Caco-2 (cell line): ENCODE data around the gene TICAM1. TPM values are rescaled to one million over a fixed set of nuclear protein-coding genes. Genes with fewer than 3 reads are reported as not detected.
A peak's percentile ranks its signal among the peaks of the same experiment; 100 is the strongest.

Source experiments
- BruUV-seq: library from RNA; stranded (reverse); fragments of 400-500 nt; replicated peaks from 2 replicates; lab custom pipeline; 2021; lab: Mats Ljungman, UMichigan
- CTCF ChIA-PET: fragments of 300-600 bp; sonication (Branson Sonifier 250); formaldehyde crosslinking; loops from one replicate; lab custom pipeline; 2022; ENCODE audit warnings: antibody characterized with exemption; lab: Charles Lee
- POLR2A ChIA-PET: fragments of 300-600 bp; sonication (Branson Sonifier 250); formaldehyde crosslinking; loops from one replicate; lab custom pipeline; 2022; ENCODE audit warnings: antibody characterized with exemption; lab: Charles Lee
- DNase-seq, 2 experiments: peaks; one replicate each; pipeline versions ENCODE4 v3.0.0 to v3.0.0-alpha.2; 2020 to 2022
- H3K27me3 ChIP-seq: replicated peaks from 2 replicates; pipeline ENCODE4 v1.6.0; 2011; ENCODE audit warnings: low read length; ENCODE audit not compliant: control insufficient read depth, insufficient read depth
- H3K36me3 ChIP-seq: 2 replicates; pipeline ENCODE4 v1.5.1; 2011; ENCODE audit warnings: low read length; ENCODE audit not compliant: control insufficient read depth, insufficient read depth
- H3K4me1 ChIP-seq: fragments of 250-450 bp; sonication (Bioruptor Pico); 2 replicates; pipeline ENCODE4 v1.5.1; 2020; ENCODE audit warnings: mild to moderate bottlenecking
- H3K4me3 ChIP-seq: 2 replicates; pipeline ENCODE4 v1.5.1; 2011; ENCODE audit warnings: low read depth, mild to moderate bottlenecking, control low read depth, low read length
- H3K9me3 ChIP-seq: fragments of 250-450 bp; sonication (Bioruptor Pico); 2 replicates; pipeline ENCODE4 v1.5.1; 2020; ENCODE audit warnings: mild to moderate bottlenecking, moderate library complexity
- H3K27ac Mint-ChIP-seq: one replicate; pipeline ENCODE4 v1.8.0; 2022; ENCODE audit warnings: mixed read lengths; ENCODE audit not compliant: unreplicated experiment
- H3K27me3 Mint-ChIP-seq: one replicate; pipeline ENCODE4 v1.8.0; 2022; ENCODE audit warnings: mixed read lengths; ENCODE audit not compliant: insufficient read depth, unreplicated experiment
- H3K36me3 Mint-ChIP-seq: one replicate; pipeline ENCODE4 v1.8.0; 2022; ENCODE audit warnings: mild to moderate bottlenecking, mixed read lengths; ENCODE audit not compliant: insufficient read depth, unreplicated experiment
- H3K4me1 Mint-ChIP-seq: one replicate; pipeline ENCODE4 v1.8.0; 2022; ENCODE audit warnings: low read depth, mixed read lengths; ENCODE audit not compliant: unreplicated experiment
- H3K4me3 Mint-ChIP-seq: one replicate; pipeline ENCODE4 v1.8.0; 2022; ENCODE audit warnings: mild to moderate bottlenecking, moderate library complexity, mixed read lengths; ENCODE audit not compliant: unreplicated experiment
- H3K9me3 Mint-ChIP-seq: one replicate; pipeline ENCODE4 v1.8.0; 2022; ENCODE audit warnings: mixed read lengths; ENCODE audit not compliant: unreplicated experiment
- intact Hi-C: fragments of 100-400 bp; cut with micrococcal nuclease; formaldehyde crosslinking; loops from one replicate; pipeline ENCODE4 v1.10.0; 2022; ENCODE audit not compliant: unreplicated experiment
- microRNA-seq: library from miRNA; unstranded; fragments of <30 nt; microRNA quantifications from one replicate; pipeline ENCODE4 v1.2.0, GENCODE V29; 2022
- total RNA-seq: library from RNA; stranded (reverse); gene quantifications from 2 replicates; pipeline ENCODE4 v1.2.3, GENCODE V29; 2022
- TF ChIP-seq, protein P1 (sequence below), 2 experiments: fragments of 200-600 bp in 1 of 2; IDR thresholded peaks; 1 replicate in 1 of 2; 2 replicates in 1 of 2; pipeline versions ENCODE4 v1.5.1 to v1.8.0; 2011 to 2022; ENCODE audit warnings: antibody characterized with exemption in 1 of 2, control low read depth in 1 of 2, inconsistent platforms in 1 of 2, low read depth in 1 of 2, low read length in 1 of 2, mild to moderate bottlenecking in 1 of 2, moderate library complexity in 1 of 2; ENCODE audit not compliant: insufficient read depth in 1 of 2, severe bottlenecking in 1 of 2, unreplicated experiment in 1 of 2

TICAM1 gene
- total RNA-seq, 1 experiment from 2014 or later, result 6.0 TPM

DNA sequence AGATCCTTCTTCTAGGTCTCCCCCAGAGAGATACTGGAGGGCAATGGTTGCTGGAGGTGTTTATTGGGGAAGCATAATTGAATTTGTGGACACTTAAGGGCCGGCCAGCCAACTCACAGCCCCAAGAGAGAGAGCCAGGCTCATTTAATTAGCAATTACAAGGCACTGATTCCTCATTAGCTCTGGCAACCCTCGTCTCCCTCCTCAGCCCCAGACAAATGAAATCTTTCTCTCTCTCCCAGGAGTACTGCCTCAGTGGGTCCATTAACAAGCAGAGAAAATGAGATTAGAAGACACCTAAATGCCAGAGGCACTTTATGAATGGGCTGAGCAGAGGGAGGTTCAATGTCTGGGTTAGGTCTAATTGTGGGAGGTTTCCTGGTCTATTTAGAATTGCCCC, 58.9 kb downstream of the TICAM1 start:
- DNase-seq, result no peak
- Mint-ChIP-seq H3K27me3 (peaks cover 6% of the 10 kb centered on the region), H3K27ac (no peak overlapping the region), H3K9me3 (no peaks in the 10 kb centered on the region), H3K36me3 (peaks cover 6% of the 10 kb centered on the region), H3K4me3 (no peak overlapping the region), H3K4me1 (no peaks in the 10 kb centered on the region)
- no TSS peak for BruUV-seq
- POLR2A ChIA-PET, result no interaction called here
- no peaks in the 10 kb centered on the region for H3K27me3 ChIP-seq
- no peaks in the 10 kb centered on the region for H3K9me3 ChIP-seq
- H3K4me3 ChIP-seq, result no peak overlapping the region
- CTCF ChIA-PET, result no interaction called here
- TF ChIP-seq, protein P1, sequence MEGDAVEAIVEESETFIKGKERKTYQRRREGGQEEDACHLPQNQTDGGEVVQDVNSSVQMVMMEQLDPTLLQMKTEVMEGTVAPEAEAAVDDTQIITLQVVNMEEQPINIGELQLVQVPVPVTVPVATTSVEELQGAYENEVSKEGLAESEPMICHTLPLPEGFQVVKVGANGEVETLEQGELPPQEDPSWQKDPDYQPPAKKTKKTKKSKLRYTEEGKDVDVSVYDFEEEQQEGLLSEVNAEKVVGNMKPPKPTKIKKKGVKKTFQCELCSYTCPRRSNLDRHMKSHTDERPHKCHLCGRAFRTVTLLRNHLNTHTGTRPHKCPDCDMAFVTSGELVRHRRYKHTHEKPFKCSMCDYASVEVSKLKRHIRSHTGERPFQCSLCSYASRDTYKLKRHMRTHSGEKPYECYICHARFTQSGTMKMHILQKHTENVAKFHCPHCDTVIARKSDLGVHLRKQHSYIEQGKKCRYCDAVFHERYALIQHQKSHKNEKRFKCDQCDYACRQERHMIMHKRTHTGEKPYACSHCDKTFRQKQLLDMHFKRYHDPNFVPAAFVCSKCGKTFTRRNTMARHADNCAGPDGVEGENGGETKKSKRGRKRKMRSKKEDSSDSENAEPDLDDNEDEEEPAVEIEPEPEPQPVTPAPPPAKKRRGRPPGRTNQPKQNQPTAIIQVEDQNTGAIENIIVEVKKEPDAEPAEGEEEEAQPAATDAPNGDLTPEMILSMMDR (IDR thresholded peaks at IDR 0.05; ENCODE audit: insufficient read depth in 1 of 2, low read depth in 1 of 2, low read length in 1 of 2, severe bottlenecking in 1 of 2, unreplicated experiment in 1 of 2), result no peak
- intact Hi-C loops, result no loop called here
- H3K4me1 ChIP-seq, result no peaks in the 10 kb centered on the region
- no peaks in the 10 kb centered on the region for H3K36me3 ChIP-seq

DNA sequence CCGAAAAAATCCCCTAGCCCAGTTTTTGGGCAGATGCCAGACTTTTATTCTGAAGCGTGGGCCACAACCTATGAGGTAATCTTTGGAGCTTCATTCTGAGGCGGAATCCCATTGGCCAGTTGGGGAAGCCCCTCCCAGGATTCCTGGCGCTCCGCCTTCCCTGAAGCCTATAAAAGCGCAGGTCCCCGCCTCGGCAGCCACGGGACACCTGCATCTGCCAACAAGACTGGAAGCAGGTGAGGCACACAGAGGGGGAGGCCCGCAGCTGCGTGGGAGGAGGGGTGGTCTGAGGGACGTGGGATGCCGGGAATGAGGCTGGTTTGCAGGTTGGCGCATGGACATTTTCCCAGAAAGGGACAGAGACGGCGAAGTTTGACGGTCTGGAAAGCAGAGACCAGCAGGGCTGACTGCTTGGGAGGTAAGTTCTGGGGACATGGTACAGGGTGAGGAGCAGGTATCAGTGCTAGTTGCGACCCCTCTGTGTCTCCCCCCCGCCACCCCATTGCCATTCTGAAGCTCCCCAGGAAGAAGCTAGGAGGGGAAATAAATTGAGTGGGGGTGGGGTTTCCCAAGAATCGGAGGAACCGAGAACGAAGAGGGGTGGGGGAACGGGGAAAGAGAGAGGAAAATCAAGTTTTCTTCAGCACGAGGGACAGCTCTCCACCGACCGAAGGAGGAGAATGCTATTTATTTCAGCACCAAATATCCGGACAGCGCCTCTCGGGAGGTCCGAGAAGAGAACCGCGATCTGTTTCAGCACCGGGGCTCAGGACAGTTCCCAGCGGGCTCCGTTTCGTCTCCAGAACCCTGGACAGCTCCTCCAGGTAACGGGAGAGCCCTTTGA, 62.4 kb downstream of the TICAM1 start:
- CTCF ChIA-PET, result interaction anchor here (0.7 to 1.1 kb wide), 3 partner anchors 10 to 83 kb away, joined by 3 to 6 read pairs (median 3); partner anchors contain the start of gene FEM1A
- no TSS peak for BruUV-seq
- no peaks in the 10 kb centered on the region for H3K36me3 ChIP-seq
- intact Hi-C loops, result no loop called here
- no peaks in the 10 kb centered on the region for H3K27me3 ChIP-seq
- no peak overlapping the region for H3K4me3 ChIP-seq
- Mint-ChIP-seq H3K4me3 (no peak overlapping the region), H3K27ac (no peak overlapping the region), H3K9me3 (no peaks in the 10 kb centered on the region), H3K36me3 (peaks cover 6% of the 10 kb centered on the region), H3K4me1 (no peaks in the 10 kb centered on the region), H3K27me3 (peaks cover 14% of the 10 kb centered on the region)
- TF ChIP-seq, protein P1 (IDR thresholded peaks at IDR 0.05; ENCODE audit: insufficient read depth in 1 of 2, low read depth in 1 of 2, low read length in 1 of 2, severe bottlenecking in 1 of 2, unreplicated experiment in 1 of 2), result no peak
- no peaks in the 10 kb centered on the region for H3K4me1 ChIP-seq
- H3K9me3 ChIP-seq, result no peaks in the 10 kb centered on the region
- peak; percentile 83 to 91 for DNase-seq
- POLR2A ChIA-PET, result interaction anchor here (0.5 to 0.6 kb wide), 4 partner anchors 8 to 462 kb away, joined by 3 to 5 read pairs (median 3); partner anchors contain the start of gene PLIN5

Small RNA genes within 50 kb of the gene (microRNA-seq; reads per million reads assigned to microRNA genes)
- gene MIR7-3, result 3.0 reads per million, percentile 19 among the genes with 10 or more reads in this experiment

Other genes with a start within 250 kb of the TICAM1 start
- gene TNFAIP8L1, start 192.2 kb downstream of the TICAM1 start, total RNA-seq, result 19.6 and 21.8 TPM in 2 replicates
- gene MYDGF, start 161.4 kb downstream of the TICAM1 start, total RNA-seq, result 106 and 109 TPM in 2 replicates
- 63.2 and 71.4 TPM in 2 replicates for gene DPP9, start 107.9 kb downstream of the TICAM1 start, total RNA-seq
- 12.9 and 13.4 TPM in 2 replicates for gene FEM1A, start 40.0 kb downstream of the TICAM1 start, total RNA-seq
- gene PLIN3, start 36.0 kb upstream of the TICAM1 start, total RNA-seq, result 60.2 and 63.8 TPM in 2 replicates
- not detected in 2 replicates for gene ARRDC5, start 71.2 kb upstream of the TICAM1 start, total RNA-seq
- gene UHRF1, start 77.8 kb upstream of the TICAM1 start, total RNA-seq, result 47.6 and 54.6 TPM in 2 replicates
- gene KDM4B, start 137.4 kb upstream of the TICAM1 start, total RNA-seq, result 27.4 and 30.9 TPM in 2 replicates